ENCODE data around the gene EID1.

Gene EID1

DNA sequence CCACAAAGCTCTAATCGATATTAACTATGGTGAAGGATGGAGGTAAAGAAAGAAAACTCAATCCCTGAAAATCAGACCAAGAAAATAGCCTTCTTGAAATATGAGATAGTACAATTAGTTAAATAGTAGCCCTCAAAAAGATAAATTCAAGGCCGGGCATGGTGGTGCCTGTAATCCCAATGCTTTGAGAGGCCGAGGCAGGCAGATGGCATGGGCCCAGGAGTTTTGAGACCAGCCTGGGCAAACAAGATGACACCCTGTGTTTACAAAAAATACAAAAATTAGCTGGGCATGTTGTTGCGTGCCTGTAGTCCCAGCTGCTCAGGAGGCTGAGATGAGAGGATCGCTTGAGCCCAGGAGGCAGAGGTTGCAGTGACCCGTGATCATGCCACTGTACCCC is 35.4 kb upstream of the EID1 start:
- Histone ChIP-seq H3K27me3 (ENCODE audit: insufficient read depth, low read length, poor library complexity) (peaks cover 2% of the 10 kb centered on the region), H4K20me1 (ENCODE audit: insufficient read depth, low read length) (no peaks in the 10 kb centered on the region), H3K36me3 (ENCODE audit: insufficient read depth, low read length) (no peaks in the 10 kb centered on the region), H3K9ac (ENCODE audit: low read depth, low read length) (no peak overlapping the region), H3K4me2 (ENCODE audit: insufficient read depth, low read length) (no peak overlapping the region), H3K9me3 (ENCODE audit: insufficient read depth, low read length, severe bottlenecking) (no peaks in the 10 kb centered on the region), H3K79me2 (ENCODE audit: insufficient read depth, low read length) (no peaks in the 10 kb centered on the region), H2AFZ (ENCODE audit: low read depth, low read length) (no peak overlapping the region), H3K4me1 (ENCODE audit: insufficient read depth, low read length) (no peaks in the 10 kb centered on the region), H3K27ac (ENCODE audit: low read length) (no peak overlapping the region), H3K4me3 (ENCODE audit: low read depth in 1 of 2, low read length in 2 of 2) (no peak overlapping the region)
- no peak for TF ChIP-seq EZH2 (IDR thresholded peaks at IDR 0.05; ENCODE audit: borderline replicate concordance, low read depth, low read length, severe bottlenecking)
- TF ChIP-seq, protein P1, sequence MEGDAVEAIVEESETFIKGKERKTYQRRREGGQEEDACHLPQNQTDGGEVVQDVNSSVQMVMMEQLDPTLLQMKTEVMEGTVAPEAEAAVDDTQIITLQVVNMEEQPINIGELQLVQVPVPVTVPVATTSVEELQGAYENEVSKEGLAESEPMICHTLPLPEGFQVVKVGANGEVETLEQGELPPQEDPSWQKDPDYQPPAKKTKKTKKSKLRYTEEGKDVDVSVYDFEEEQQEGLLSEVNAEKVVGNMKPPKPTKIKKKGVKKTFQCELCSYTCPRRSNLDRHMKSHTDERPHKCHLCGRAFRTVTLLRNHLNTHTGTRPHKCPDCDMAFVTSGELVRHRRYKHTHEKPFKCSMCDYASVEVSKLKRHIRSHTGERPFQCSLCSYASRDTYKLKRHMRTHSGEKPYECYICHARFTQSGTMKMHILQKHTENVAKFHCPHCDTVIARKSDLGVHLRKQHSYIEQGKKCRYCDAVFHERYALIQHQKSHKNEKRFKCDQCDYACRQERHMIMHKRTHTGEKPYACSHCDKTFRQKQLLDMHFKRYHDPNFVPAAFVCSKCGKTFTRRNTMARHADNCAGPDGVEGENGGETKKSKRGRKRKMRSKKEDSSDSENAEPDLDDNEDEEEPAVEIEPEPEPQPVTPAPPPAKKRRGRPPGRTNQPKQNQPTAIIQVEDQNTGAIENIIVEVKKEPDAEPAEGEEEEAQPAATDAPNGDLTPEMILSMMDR (IDR thresholded peaks at IDR 0.05; ENCODE audit: borderline replicate concordance, extremely low read depth, low read length, poor library complexity, severe bottlenecking): no peak
- DNase-seq: no peak
- ATAC-seq (ENCODE audit: insufficient read depth, low read depth): no peak

DNA sequence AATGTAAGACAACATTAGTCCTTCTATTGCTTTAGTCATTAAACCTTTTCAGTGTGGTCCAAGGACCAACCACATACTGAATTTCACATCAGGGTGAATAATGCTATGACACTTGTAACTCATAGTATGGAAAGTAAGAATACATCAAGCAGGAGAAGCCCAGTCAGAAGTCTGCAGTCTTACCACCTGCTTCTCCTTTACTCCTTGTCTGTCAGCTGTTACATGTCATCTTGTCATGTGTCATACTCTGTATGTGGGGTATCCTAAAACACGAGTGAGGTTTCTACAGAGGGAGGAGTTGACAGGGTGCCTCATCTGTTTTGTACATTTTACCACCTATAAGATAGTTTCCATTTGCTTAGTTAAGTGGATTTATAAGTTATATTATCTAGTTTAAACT is 32.8 kb upstream of the EID1 start:
- DNase-seq (no peak), ATAC-seq (ENCODE audit: insufficient read depth, low read depth) (no peak)
- TF ChIP-seq, protein P1 (IDR thresholded peaks at IDR 0.05; ENCODE audit: borderline replicate concordance, extremely low read depth, low read length, poor library complexity, severe bottlenecking): no peak
- no peak for TF ChIP-seq EZH2 (IDR thresholded peaks at IDR 0.05; ENCODE audit: borderline replicate concordance, low read depth, low read length, severe bottlenecking)
- Histone ChIP-seq H3K27me3 (ENCODE audit: insufficient read depth, low read length, poor library complexity) (no peaks in the 10 kb centered on the region), H3K4me2 (ENCODE audit: insufficient read depth, low read length) (no peak overlapping the region), H3K4me1 (ENCODE audit: insufficient read depth, low read length) (no peaks in the 10 kb centered on the region), H4K20me1 (ENCODE audit: insufficient read depth, low read length) (no peaks in the 10 kb centered on the region), H3K79me2 (ENCODE audit: insufficient read depth, low read length) (no peaks in the 10 kb centered on the region), H3K4me3 (ENCODE audit: low read depth in 1 of 2, low read length in 2 of 2) (no peak overlapping the region), H3K36me3 (ENCODE audit: insufficient read depth, low read length) (no peaks in the 10 kb centered on the region), H3K9me3 (ENCODE audit: insufficient read depth, low read length, severe bottlenecking) (no peaks in the 10 kb centered on the region), H3K27ac (ENCODE audit: low read length) (no peak overlapping the region), H3K9ac (ENCODE audit: low read depth, low read length) (no peak overlapping the region), H2AFZ (ENCODE audit: low read depth, low read length) (no peak overlapping the region; the same call in 1 of the 2 replicates)

DNA sequence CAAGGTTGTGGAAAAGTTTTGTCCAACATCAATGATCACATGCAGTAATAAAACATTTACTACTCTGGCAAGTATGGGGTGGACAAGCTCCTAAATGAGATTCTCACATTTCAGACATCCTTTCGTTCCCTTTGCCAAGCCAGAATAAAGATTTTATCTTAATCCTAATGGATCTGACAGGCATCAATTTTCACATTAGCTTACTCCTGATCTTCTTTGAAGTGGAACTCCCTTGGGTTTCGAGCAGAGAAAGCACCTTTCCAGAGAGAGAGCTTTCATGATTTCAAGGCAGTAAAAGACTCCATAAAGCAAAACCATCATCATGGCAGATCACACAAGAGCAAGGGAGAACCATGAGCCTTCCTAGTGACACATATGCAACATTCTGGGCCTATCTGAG is 27.3 kb upstream of the EID1 start:
- H2AFZ ChIP-seq (ENCODE audit: low read depth, low read length): no peak overlapping the region

More for the DNA sequence above, 27.3 kb upstream of the EID1 start:
- Histone ChIP-seq H3K4me2 (ENCODE audit: insufficient read depth, low read length) (no peak overlapping the region), H3K9me3 (ENCODE audit: insufficient read depth, low read length, severe bottlenecking) (no peaks in the 10 kb centered on the region), H3K79me2 (ENCODE audit: insufficient read depth, low read length) (no peaks in the 10 kb centered on the region), H3K36me3 (ENCODE audit: insufficient read depth, low read length) (no peaks in the 10 kb centered on the region), H4K20me1 (ENCODE audit: insufficient read depth, low read length) (no peaks in the 10 kb centered on the region), H3K27ac (ENCODE audit: low read length) (no peak overlapping the region), H3K4me1 (ENCODE audit: insufficient read depth, low read length) (no peaks in the 10 kb centered on the region), H3K9ac (ENCODE audit: low read depth, low read length) (no peak overlapping the region), H3K4me3 (ENCODE audit: low read depth in 1 of 2, low read length in 2 of 2) (no peak overlapping the region), H3K27me3 (ENCODE audit: insufficient read depth, low read length, poor library complexity) (no peaks in the 10 kb centered on the region)
- no peak for ATAC-seq (ENCODE audit: insufficient read depth, low read depth)
- TF ChIP-seq, protein P1 (IDR thresholded peaks at IDR 0.05; ENCODE audit: borderline replicate concordance, extremely low read depth, low read length, poor library complexity, severe bottlenecking): no peak
- no peak for TF ChIP-seq EZH2 (IDR thresholded peaks at IDR 0.05; ENCODE audit: borderline replicate concordance, low read depth, low read length, severe bottlenecking)
- no peak for DNase-seq

Data from DND-41 (cell line).